H1 (cell line): ENCODE measurements around the gene OTOF. TPM values are rescaled to one million over a fixed set of nuclear protein-coding genes. Genes with fewer than 3 reads are reported as not detected.

Experiments
- CTCF ChIA-PET: fragments of 300-600 bp; sonication (Branson Sonifier 250); formaldehyde crosslinking; loops from one replicate; lab custom pipeline; 2021; ENCODE audit not compliant: partially characterized antibody; lab: Charles Lee
- POLR2A ChIA-PET: fragments of 300-600 bp; sonication (Branson Sonifier 250); formaldehyde crosslinking; loops from one replicate; lab custom pipeline; 2021; ENCODE audit warnings: inconsistent platforms; ENCODE audit not compliant: partially characterized antibody; lab: Charles Lee
- DNase-seq, 2 experiments: peaks; one replicate each; pipeline versions ENCODE4 v3.0.0 to v3.0.0-alpha.2; 2010 to 2022; ENCODE audit warnings: low spot score in 2 of 2, low read depth in 1 of 2, mixed read lengths in 1 of 2
- FAIRE-seq: peaks from 2 replicates; lab custom pipeline; 2011; peaks lifted over from hg19 to GRCh38; lab: Jason Lieb, UNC
- H2AFZ ChIP-seq: 2 replicates; pipeline ENCODE4 v1.8.1; 2012; ENCODE audit warnings: low read length, inconsistent platforms
- H2AK5ac ChIP-seq: 2 replicates; pipeline ENCODE4 v1.6.1; 2013; ENCODE audit warnings: low read depth, low read length
- H2BK120ac ChIP-seq: replicated peaks from 2 replicates; pipeline ENCODE3; 2013; ENCODE audit warnings: low read depth, low read length, inconsistent platforms
- H2BK12ac ChIP-seq: 2 replicates; pipeline ENCODE4 v1.6.1; 2013; ENCODE audit warnings: low read depth, low read length
- H2BK15ac ChIP-seq: 2 replicates; pipeline ENCODE4 v1.6.1; 2013; ENCODE audit warnings: low read length
- H2BK20ac ChIP-seq: 2 replicates; pipeline ENCODE4 v1.6.1; 2013; ENCODE audit warnings: low read length
- H2BK5ac ChIP-seq: 2 replicates; pipeline ENCODE4 v1.6.1; 2013; ENCODE audit warnings: low read depth, low read length
- H3K14ac ChIP-seq: 2 replicates; pipeline ENCODE4 v1.6.1; 2013; ENCODE audit warnings: inconsistent platforms; ENCODE audit not compliant: insufficient read length
- H3K18ac ChIP-seq: 2 replicates; pipeline ENCODE4 v1.6.1; 2013; ENCODE audit warnings: low read length; ENCODE audit errors: extremely low read depth
- H3K23ac ChIP-seq: 2 replicates; pipeline ENCODE4 v1.6.1; 2013; ENCODE audit warnings: inconsistent platforms; ENCODE audit not compliant: insufficient read length
- H3K23me2 ChIP-seq: 2 replicates; pipeline ENCODE4 v1.6.1; 2013; ENCODE audit warnings: low read depth, low read length
- H3K27ac ChIP-seq: 2 replicates; pipeline ENCODE4 v1.6.1; 2011; ENCODE audit warnings: low read depth, low read length, inconsistent platforms
- H3K27me3 ChIP-seq, 4 experiments: replicated peaks in 1 of 4; 1 replicate in 1 of 4; 2 replicates in 3 of 4; pipeline versions ENCODE4 v1.6.1 to v1.8.1; 2011 to 2013; ENCODE audit warnings: low read length in 3 of 4, mild to moderate bottlenecking in 3 of 4, inconsistent platforms in 2 of 4, mixed read lengths in 2 of 4, moderate library complexity in 1 of 4; ENCODE audit not compliant: control insufficient read depth in 3 of 4, insufficient read depth in 3 of 4; ENCODE audit errors: extremely low read depth in 1 of 4
- H3K36me3 ChIP-seq, 4 experiments: 2 replicates each; pipeline versions ENCODE4 v1.6.1 to v1.8.1; 2011 to 2013; ENCODE audit warnings: mild to moderate bottlenecking in 4 of 4, low read length in 3 of 4, moderate library complexity in 2 of 4, control low read depth in 1 of 4, inconsistent platforms in 1 of 4; ENCODE audit not compliant: insufficient read depth in 4 of 4, control insufficient read depth in 2 of 4
- H3K4ac ChIP-seq: replicated peaks from 2 replicates; pipeline ENCODE3; 2013; ENCODE audit warnings: low read length, low read depth, mixed read lengths, inconsistent platforms; ENCODE audit not compliant: insufficient read length
- H3K4me1 ChIP-seq, 4 experiments: replicated peaks in 1 of 4; 1 replicate in 1 of 4; 2 replicates in 3 of 4; pipeline versions ENCODE4 v1.6.1 to v1.8.1; 2011 to 2013; ENCODE audit warnings: low read length in 3 of 4, inconsistent platforms in 2 of 4, mixed read lengths in 1 of 4; ENCODE audit not compliant: insufficient read depth in 4 of 4, control insufficient read depth in 3 of 4
- H3K4me2 ChIP-seq, 2 experiments: 2 replicates each; pipeline versions ENCODE4 v1.6.1 to v1.8.1; 2011 to 2013; ENCODE audit warnings: low read depth in 2 of 2, low read length in 2 of 2, control low read depth in 1 of 2, inconsistent platforms in 1 of 2, mild to moderate bottlenecking in 1 of 2; ENCODE audit not compliant: insufficient read depth in 1 of 2
- H3K4me3 ChIP-seq, 4 experiments: fragments of 200-600, 300-600 bp in 1 of 4; sonication (generic), shearing (Covaris generic), sonication (Bioruptor Twin) in 1 of 4; 2 replicates each; pipeline versions ENCODE4 v1.5.1 to v1.8.1; 2011 to 2016; ENCODE audit warnings: low read length in 4 of 4, low read depth in 3 of 4, control low read depth in 2 of 4, inconsistent platforms in 2 of 4, mild to moderate bottlenecking in 2 of 4, mixed read lengths in 1 of 4, moderate library complexity in 1 of 4; ENCODE audit not compliant: insufficient read depth in 2 of 4; ENCODE audit errors: extremely low read depth in 1 of 4
- H3K56ac ChIP-seq: replicated peaks from 2 replicates; pipeline ENCODE3; 2013; ENCODE audit warnings: low read depth, mild to moderate bottlenecking, mixed read lengths, low read length, inconsistent platforms; ENCODE audit not compliant: insufficient read length
- H3K79me1 ChIP-seq: 2 replicates; pipeline ENCODE4 v1.6.1; 2013; ENCODE audit warnings: low read depth, low read length, control low read depth
- H3K79me2 ChIP-seq, 2 experiments: 2 replicates each; pipeline versions ENCODE4 v1.6.1 to v1.8.1; 2012 to 2013; ENCODE audit warnings: low read length in 2 of 2, mild to moderate bottlenecking in 2 of 2, inconsistent platforms in 1 of 2; ENCODE audit not compliant: insufficient read depth in 2 of 2, control insufficient read depth in 1 of 2
- H3K9ac ChIP-seq, 4 experiments: replicated peaks in 1 of 4; 1 replicate in 1 of 4; 2 replicates in 3 of 4; pipeline versions ENCODE4 v1.6.1 to v1.8.1; 2011 to 2013; ENCODE audit warnings: low read depth in 3 of 4, low read length in 3 of 4, control low read depth in 2 of 4, mild to moderate bottlenecking in 2 of 4, moderate library complexity in 2 of 4, inconsistent platforms in 1 of 4; ENCODE audit errors: extremely low read depth in 1 of 4
- H3K9me3 ChIP-seq, 2 experiments: 2 replicates each; pipeline versions ENCODE4 v1.6.1 to v1.8.1; 2012 to 2013; ENCODE audit warnings: mild to moderate bottlenecking in 2 of 2, moderate library complexity in 2 of 2, control low read depth in 1 of 2, inconsistent platforms in 1 of 2, low read depth in 1 of 2, low read length in 1 of 2, mixed read lengths in 1 of 2; ENCODE audit not compliant: insufficient read depth in 2 of 2
- H4K20me1 ChIP-seq, 2 experiments: replicated peaks in 1 of 2; 2 replicates each; pipeline versions ENCODE3 to v1.8.1; 2011 to 2013; ENCODE audit warnings: inconsistent platforms in 2 of 2, low read length in 2 of 2, mild to moderate bottlenecking in 1 of 2; ENCODE audit not compliant: insufficient read depth in 2 of 2, control insufficient read depth in 1 of 2
- H4K5ac ChIP-seq: 2 replicates; pipeline ENCODE4 v1.6.1; 2013; ENCODE audit warnings: low read length, low read depth, mixed read lengths, inconsistent platforms; ENCODE audit not compliant: insufficient read length
- H4K8ac ChIP-seq: 2 replicates; pipeline ENCODE4 v1.8.0; 2013; ENCODE audit warnings: mild to moderate bottlenecking, moderate library complexity, low read length, inconsistent platforms; ENCODE audit not compliant: insufficient read depth; ENCODE audit errors: extremely low read depth
- H4K91ac ChIP-seq: replicated peaks from 2 replicates; pipeline ENCODE3; 2013; ENCODE audit warnings: low read length, mixed read lengths, inconsistent platforms; ENCODE audit not compliant: insufficient read length
- ATF3 ChIP-seq: IDR thresholded peaks from 2 replicates; pipeline ENCODE4 v1.6.1; 2011; ENCODE audit warnings: low read depth, mild to moderate bottlenecking, low read length; ENCODE audit not compliant: insufficient read depth
- BRCA1 ChIP-seq: IDR thresholded peaks from 2 replicates; pipeline ENCODE4 v1.6.1; 2012; ENCODE audit warnings: low read depth, low read length, improper control_type of control experiment
- EP300 ChIP-seq, 2 experiments: IDR thresholded peaks; 1 replicate in 1 of 2; 2 replicates in 1 of 2; pipeline ENCODE4 v1.6.1; 2011 to 2012; ENCODE audit warnings: low read depth in 2 of 2, low read length in 2 of 2, mild to moderate bottlenecking in 2 of 2, borderline replicate concordance in 1 of 2, inconsistent platforms in 1 of 2, moderate library complexity in 1 of 2
- FOSL1 ChIP-seq: IDR thresholded peaks from 2 replicates; pipeline ENCODE4 v1.6.1; 2011; ENCODE audit warnings: mild to moderate bottlenecking, low read depth, low read length, moderate library complexity; ENCODE audit not compliant: insufficient read depth
- SP1 ChIP-seq: IDR thresholded peaks from 2 replicates; pipeline ENCODE4 v1.6.1; 2011; ENCODE audit warnings: low read depth, low read length
- WGBS, 2 experiments: shearing (Covaris generic) in 1 of 2; methylation state at CpG; one replicate each; pipeline versions ENCODE4 v1.1.6 to v1.1.7; 2013 to 2015; ENCODE audit warnings: low lambda C conversion rate in 2 of 2, mixed read lengths in 2 of 2, inconsistent platforms in 1 of 2, low coverage in 1 of 2, missing lambda C conversion rate in 1 of 2; ENCODE audit not compliant: insufficient replicate concordance in 2 of 2, insufficient coverage in 1 of 2, insufficient read length in 1 of 2; ENCODE audit errors: extremely low coverage in 1 of 2, missing lambda C conversion rate in 1 of 2; 5-methylcytosine and 5-hydroxymethylcytosine counted together
- polyA plus RNA-seq, 7 experiments: library from polyadenylated mRNA; depleted of rRNA in 3 of 7; stranded (reverse) in 5 of 7; unstranded in 2 of 7; fragments of >200 nt in 5 of 7; fragments of 200-250 nt in 2 of 7; gene quantifications; 1 replicate in 5 of 7; 2 replicates in 1 of 7; 4 replicates in 1 of 7; pipeline versions ENCODE4 v1.2.1 to v1.2.3, GENCODE V29; 2011 to 2013; ENCODE audit warnings: missing spikeins in 2 of 7, mixed read lengths in 2 of 7
- total RNA-seq: library from RNA; stranded (reverse); fragmentation: NEBNext Ultra II Directional; extraction: Animal tissue kit (Norgen Biotek cat#: 25700); gene quantifications from 2 replicates; pipeline ENCODE4 v1.2.1, GENCODE V29; 2021

The OTOF gene
- total and polyA plus RNA-seq, 2 of the 8 experiments (the other 6 are each of a cell fraction or from before 2014, with no cell fraction given): 0.06 TPM; not detected in 1

GRCh38 chr2:26424221-26424620 lies 53.7 kb downstream of the OTOF start:
- no peaks in the 10 kb centered on the region for H3K36me3 ChIP-seq
- H2AFZ ChIP-seq: no peak overlapping the region
- no peak for FAIRE-seq
- no peak overlapping the region for H4K5ac ChIP-seq
- no peaks in the 10 kb centered on the region for H3K79me1 ChIP-seq
- H3K23me2 ChIP-seq: no peaks in the 10 kb centered on the region
- H3K23ac ChIP-seq: no peak overlapping the region
- H3K9ac ChIP-seq: no peak overlapping the region
- H3K4me1 ChIP-seq: peaks cover 0 to 6% (median under 1%) of the 10 kb centered on the region in 4 experiments; a peak in 1 of 7 replicates
- H3K14ac ChIP-seq: no peak overlapping the region
- no peak overlapping the region for H3K4ac ChIP-seq
- WGBS, 2 experiments: 63% methylated on average over 3 of the region's 3 CpGs; no CpG with 5 or more reads in 1 of the 2 experiments
- H3K56ac ChIP-seq: no peak overlapping the region
- no peak overlapping the region for H3K4me3 ChIP-seq
- TF ChIP-seq BRCA1 (no peak), ATF3 (no peak), SP1 (no peak), FOSL1 (no peak), EP300 (IDR thresholded peaks at IDR 0.05; ENCODE audit: borderline replicate concordance in 1 of 2, low read depth in 2 of 2, low read length in 2 of 2) (no peak)
- peak in 1 of 2 experiments; percentile 23 for DNase-seq
- H4K91ac ChIP-seq: no peak overlapping the region
- H4K8ac ChIP-seq: no peak overlapping the region
- H3K79me2 ChIP-seq: no peaks in the 10 kb centered on the region
- ChIA-PET POLR2A (interaction anchor here (1.0 kb wide), 1 partner anchor 13 kb away, joined by 3 read pairs; no protein-coding TSS in a partner anchor), CTCF (no interaction called here)
- H3K27me3 ChIP-seq: no peaks in the 10 kb centered on the region; a peak in 1 of 7 replicates
- H2BK20ac ChIP-seq: no peak overlapping the region
- no peak overlapping the region for H3K27ac ChIP-seq
- H2BK15ac ChIP-seq: no peak overlapping the region
- no peak overlapping the region for H2BK5ac ChIP-seq
- no peak overlapping the region for H2BK120ac ChIP-seq
- no peaks in the 10 kb centered on the region for H4K20me1 ChIP-seq
- no peak overlapping the region for H2AK5ac ChIP-seq
- H3K9me3 ChIP-seq: no peaks in the 10 kb centered on the region
- no peak overlapping the region for H3K4me2 ChIP-seq
- H2BK12ac ChIP-seq: no peak overlapping the region
- no peak overlapping the region for H3K18ac ChIP-seq
